ENCODE results near the gene KCNK17.
A peak's percentile ranks its signal among the peaks of the same experiment; 100 is the strongest.

Gene KCNK17

GRCh38 chr6:39314273-39314795, at the start of gene KCNK17:
TSS of gene KCNK17 (minus strand) at chr6:39314419. CDS start at chr6:39314320, 99 bp downstream.
- DNase-seq (ENCODE audit: low read depth in 2 of 2): no peak

- no peak for DNase-seq (ENCODE audit: low read depth in 2 of 2)
These were observed 49.1 kb upstream of the KCNK17 start for GRCh38 chr6:39363280-39363679.

- peak in 1 of 2 experiments; percentile 8 for DNase-seq (ENCODE audit: low read depth in 2 of 2)
These were observed 48.3 kb upstream of the KCNK17 start for GRCh38 chr6:39362487-39362865.

- peak in 1 of 2 experiments; percentile 27 for DNase-seq (ENCODE audit: low read depth in 2 of 2)
These were observed 47.7 kb upstream of the KCNK17 start for GRCh38 chr6:39361657-39362486.

- no peak for DNase-seq (ENCODE audit: low read depth in 2 of 2)
These were observed 46.2 kb upstream of the KCNK17 start for GRCh38 chr6:39360378-39360777.

GRCh38 chr6:39357998-39358686, 43.9 kb upstream of the KCNK17 start:
- peak; percentile 35 to 36 for DNase-seq (ENCODE audit: low read depth in 2 of 2)

GRCh38 chr6:39353698-39354315, 39.6 kb upstream of the KCNK17 start:
- DNase-seq (ENCODE audit: low read depth in 2 of 2): no peak

GRCh38 chr6:39350723-39351505, 36.7 kb upstream of the KCNK17 start:
- no peak for DNase-seq (ENCODE audit: low read depth in 2 of 2)

GRCh38 chr6:39348740-39349139, 34.5 kb upstream of the KCNK17 start:
- no peak for DNase-seq (ENCODE audit: low read depth in 2 of 2)

- peak in 1 of 2 experiments; percentile 20 for DNase-seq (ENCODE audit: low read depth in 2 of 2)
These were observed 33.8 kb upstream of the KCNK17 start for GRCh38 chr6:39347906-39348585.

- no peak for DNase-seq (ENCODE audit: low read depth in 2 of 2)
These were observed 33.0 kb upstream of the KCNK17 start for GRCh38 chr6:39347206-39347605.

GRCh38 chr6:39344821-39345280, 30.6 kb upstream of the KCNK17 start:
- DNase-seq (ENCODE audit: low read depth in 2 of 2): no peak

GRCh38 chr6:39343396-39343870, 29.2 kb upstream of the KCNK17 start:
- DNase-seq (ENCODE audit: low read depth in 2 of 2): no peak

- DNase-seq (ENCODE audit: low read depth in 2 of 2): no peak
These were observed 28.6 kb upstream of the KCNK17 start for GRCh38 chr6:39342692-39343395.

GRCh38 chr6:39341937-39342336, 27.7 kb upstream of the KCNK17 start:
- no peak for DNase-seq (ENCODE audit: low read depth in 2 of 2)

- no peak for DNase-seq (ENCODE audit: low read depth in 2 of 2)
These were observed 27.1 kb upstream of the KCNK17 start for GRCh38 chr6:39341352-39341751.

- no peak for DNase-seq (ENCODE audit: low read depth in 2 of 2)
These were observed 25.8 kb upstream of the KCNK17 start for GRCh38 chr6:39339868-39340550.

GRCh38 chr6:39339096-39339867, 25.1 kb upstream of the KCNK17 start:
- no peak for DNase-seq (ENCODE audit: low read depth in 2 of 2)

GRCh38 chr6:39338397-39338796, 24.2 kb upstream of the KCNK17 start:
- no peak for DNase-seq (ENCODE audit: low read depth in 2 of 2)
